Activated naive CD4-positive, alpha-beta T cell treated with anti-CD3 and anti-CD28 coated beads for 36 hours (primary cell): Measurements from ENCODE around the gene F8. TPM values are rescaled to one million over a fixed set of nuclear protein-coding genes. Genes with fewer than 3 reads are reported as not detected.
A peak's percentile ranks its signal among the peaks of the same experiment; 100 is the strongest.

Source experiments
- CTCF ChIA-PET: fragments of 350-600 bp; sonication (Branson Sonifier 250); formaldehyde crosslinking; loops from one replicate; lab custom pipeline; 2021; ENCODE audit warnings: antibody characterized with exemption; lab: Charles Lee
- DNase-seq: peaks from one replicate; pipeline ENCODE4 v3.0.0-alpha.2; 2020
- H3K27ac Mint-ChIP-seq: one replicate; pipeline ENCODE4 v1.8.0; 2021; ENCODE audit warnings: mild to moderate bottlenecking, mixed read lengths
- H3K27me3 Mint-ChIP-seq: one replicate; pipeline ENCODE4 v1.8.0; 2021; ENCODE audit warnings: low read depth, mixed read lengths
- H3K36me3 Mint-ChIP-seq: one replicate; pipeline ENCODE4 v1.8.0; 2021; ENCODE audit warnings: low read depth, mixed read lengths
- H3K4me1 Mint-ChIP-seq: one replicate; pipeline ENCODE4 v1.8.0; 2021; ENCODE audit warnings: low read depth, mixed read lengths
- H3K4me3 Mint-ChIP-seq: one replicate; pipeline ENCODE4 v1.8.0; 2021; ENCODE audit warnings: mild to moderate bottlenecking, moderate library complexity, mixed read lengths
- H3K9me3 Mint-ChIP-seq: one replicate; pipeline ENCODE4 v1.8.0; 2021; ENCODE audit warnings: mixed read lengths
- intact Hi-C: fragments of 100-400 bp; cut with micrococcal nuclease; formaldehyde crosslinking; loops from one replicate; pipeline ENCODE4 v1.15.1; 2023
- total RNA-seq, 2 experiments: library from RNA; stranded (reverse); gene quantifications; one replicate each; pipeline ENCODE4 v1.2.3, GENCODE V29; 2021

The F8 gene
- total RNA-seq, result 1 to 10 TPM; 4.1 to 4.6 TPM

GRCh38 chrX:155022585-155022984 lies at the start of gene F8:
Gene F8, minus strand, starts transcription at chrX:155022723. Its CDS starts 171 bp downstream, at chrX:155022552.
- H3K27me3 Mint-ChIP-seq, result no peaks in the 10 kb centered on the region
- H3K9me3 Mint-ChIP-seq, result no peaks in the 10 kb centered on the region
- intact Hi-C loops, result no loop called here
- DNase-seq, result no peak
- no peak within 1 kb of the TSS for H3K4me3 Mint-ChIP-seq
- H3K27ac Mint-ChIP-seq, result no peak within 1 kb of the TSS
- H3K36me3 Mint-ChIP-seq, result no peaks in the 10 kb centered on the region
- CTCF ChIA-PET, result interaction anchor here (0.6 kb wide), 1 partner anchor 191 kb away, joined by 3 read pairs; no protein-coding TSS in a partner anchor
- peaks cover 3% of the 10 kb centered on the region for H3K4me1 Mint-ChIP-seq

DNA sequence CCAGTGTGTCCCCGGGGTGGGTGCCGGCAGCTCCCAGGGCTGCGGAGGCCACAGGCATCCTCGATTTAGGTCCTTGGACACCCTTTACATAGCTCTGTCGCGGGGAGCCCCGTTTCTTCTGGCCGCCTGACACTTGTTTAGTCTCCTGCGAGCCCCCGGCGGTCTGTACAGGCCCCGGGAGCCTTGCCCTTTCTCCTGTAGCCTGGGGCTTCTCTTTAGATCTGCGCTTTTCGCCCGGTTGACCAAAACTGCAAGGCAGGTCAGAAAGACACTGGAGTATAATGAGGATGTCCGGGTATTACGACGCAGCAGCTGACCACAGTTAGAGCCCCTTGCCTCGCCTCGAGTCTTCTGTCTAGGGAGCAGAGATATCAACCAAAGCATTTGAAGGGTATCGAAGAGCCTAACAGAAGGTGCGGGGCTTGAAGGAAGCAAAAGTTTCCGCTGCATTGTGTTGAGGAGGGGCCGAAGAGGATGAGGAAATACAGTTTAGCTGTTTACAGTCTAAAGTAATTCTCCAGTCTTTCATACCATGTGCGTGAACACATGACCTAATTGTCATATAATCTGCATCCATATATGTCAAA lies 49.3 kb upstream of the F8 start:
- Mint-ChIP-seq H3K36me3 (peaks cover 25% of the 10 kb centered on the region), H3K27ac (peak overlapping the region; percentile 84), H3K9me3 (no peaks in the 10 kb centered on the region), H3K27me3 (no peaks in the 10 kb centered on the region), H3K4me1 (peaks cover 43% of the 10 kb centered on the region), H3K4me3 (peak overlapping the region; percentile 89)
- CTCF ChIA-PET, result no interaction called here
- intact Hi-C loops, result loop anchor here (1.0 to 5.0 kb wide), 5 partner anchors 37 to 695 kb away; partner anchors contain the start of gene VBP1
- no peak for DNase-seq

DNA sequence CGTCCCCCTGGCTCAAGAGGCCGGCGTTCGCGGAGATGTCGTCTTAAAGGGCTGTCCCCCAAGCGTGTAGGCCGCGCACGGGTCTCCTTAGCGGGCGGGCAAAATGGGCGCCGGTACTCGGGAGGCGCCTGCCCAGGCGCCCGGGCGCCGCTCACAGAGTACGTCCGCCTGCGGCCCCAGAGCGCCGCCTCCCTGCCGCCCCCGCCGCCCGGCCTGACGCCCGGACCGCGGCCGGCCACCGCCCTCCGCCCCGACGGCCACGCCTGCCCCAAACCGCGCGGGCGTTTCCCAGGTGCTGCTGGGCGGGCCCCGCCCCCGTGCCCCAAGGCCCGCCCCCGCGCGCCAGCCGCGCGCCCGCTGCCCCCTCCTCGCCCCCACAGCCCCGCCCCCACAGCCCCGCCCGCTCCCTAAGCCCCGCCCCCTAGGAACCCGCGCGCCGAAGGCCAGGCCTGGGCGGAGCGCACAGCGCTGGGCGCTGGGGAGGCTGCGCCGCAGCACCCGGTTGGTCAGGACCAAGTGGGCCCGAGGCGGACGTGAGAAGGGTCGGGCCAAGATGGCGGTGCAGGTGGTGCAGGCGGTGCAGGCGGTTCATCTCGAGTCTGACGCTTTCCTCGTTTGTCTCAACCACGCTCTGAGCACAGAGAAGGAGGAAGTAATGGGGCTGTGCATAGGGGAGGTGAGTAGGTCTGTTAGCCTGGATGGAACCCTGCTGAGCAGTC lies 48.6 kb upstream of the F8 start, which contains the start of the genes BRCC3, CMC4 and MTCP1:
BRCC3 (plus strand) TSS at position 534 of the 719 bp plus-strand sequence; CDS start at position 554, 20 bp downstream.
CMC4 (minus strand) TSS at position 162 of the 719 bp plus-strand sequence. CDS start 7,113 bp downstream, outside the sequence.
MTCP1 (minus strand) TSS at position 162 of the 719 bp plus-strand sequence. CDS start 5,126 bp downstream, outside the sequence.
- Mint-ChIP-seq H3K4me1 (peaks cover 43% of the 10 kb centered on the region), H3K9me3 (no peaks in the 10 kb centered on the region), H3K27me3 (no peaks in the 10 kb centered on the region), H3K36me3 (peaks cover 23% of the 10 kb centered on the region), H3K4me3 (peak within 1 kb of the TSS; percentile 89), H3K27ac (peak within 1 kb of the TSS; percentile 84)
- CTCF ChIA-PET, result interaction anchor here (0.8 kb wide), 1 partner anchor 14 kb away, joined by 4 read pairs; no protein-coding TSS in a partner anchor
- intact Hi-C loops, result loop anchor here (1.0 to 5.0 kb wide), 5 partner anchors 37 to 696 kb away; partner anchors contain the start of gene VBP1
- peak; percentile 79 for DNase-seq

DNA sequence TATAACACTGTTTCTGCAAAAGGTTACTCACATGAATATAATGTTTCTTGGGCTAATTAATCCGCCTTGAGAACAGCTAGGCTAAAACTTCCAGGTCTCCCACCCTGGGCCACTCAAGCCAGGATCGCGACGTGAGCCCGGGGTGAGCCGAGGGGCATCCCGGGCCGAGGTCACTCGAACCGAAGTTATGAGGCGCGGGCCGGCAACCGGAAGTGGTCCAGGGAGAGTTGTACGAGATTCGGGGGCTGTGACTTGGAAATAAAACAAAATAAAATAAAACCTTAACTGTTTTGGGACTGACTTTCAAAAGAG lies 48.1 kb upstream of the F8 start:
- Mint-ChIP-seq H3K4me3 (peak overlapping the region; percentile 85), H3K9me3 (no peaks in the 10 kb centered on the region), H3K36me3 (peaks cover 20% of the 10 kb centered on the region), H3K27me3 (no peaks in the 10 kb centered on the region), H3K4me1 (peaks cover 43% of the 10 kb centered on the region), H3K27ac (peak overlapping the region; percentile 78)
- no peak for DNase-seq
- CTCF ChIA-PET, result interaction anchor here (0.8 kb wide), 1 partner anchor 14 kb away, joined by 4 read pairs; no protein-coding TSS in a partner anchor
- intact Hi-C loops, result loop anchor here (2.0 to 5.0 kb wide), 3 partner anchors 88 to 696 kb away; partner anchors contain the start of gene VBP1

DNA sequence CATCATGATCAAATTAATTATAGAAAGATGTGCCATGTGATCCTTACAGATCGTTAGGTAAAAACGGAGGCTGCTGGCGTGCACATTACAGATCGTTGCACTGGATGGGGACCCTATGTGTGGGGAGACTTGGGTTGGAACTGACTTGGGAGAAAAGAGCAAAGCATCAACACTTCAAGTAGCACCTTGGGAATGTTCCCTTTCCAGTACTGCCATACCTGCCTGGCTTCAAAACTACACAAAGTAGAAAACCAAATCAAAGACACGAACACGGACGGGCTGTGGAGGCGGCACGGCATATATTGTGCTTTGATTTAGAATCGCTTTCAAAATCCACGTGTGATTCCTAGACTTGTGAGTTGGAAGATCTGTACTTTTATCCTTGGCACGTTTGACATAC lies 47.5 kb upstream of the F8 start:
- Mint-ChIP-seq H3K27ac (peak overlapping the region; percentile 30), H3K9me3 (no peaks in the 10 kb centered on the region), H3K4me3 (peak overlapping the region; percentile 85), H3K4me1 (peaks cover 42% of the 10 kb centered on the region), H3K27me3 (no peaks in the 10 kb centered on the region), H3K36me3 (peaks cover 15% of the 10 kb centered on the region)
- CTCF ChIA-PET, result interaction anchor here (0.8 kb wide), 1 partner anchor 13 kb away, joined by 4 read pairs; no protein-coding TSS in a partner anchor
- DNase-seq, result no peak
- intact Hi-C loops, result loop anchor here (2.0 to 5.0 kb wide), 3 partner anchors 88 to 697 kb away; partner anchors contain the start of gene VBP1

GRCh38 chrX:155069414-155069813 lies 46.9 kb upstream of the F8 start:
- H3K27me3 Mint-ChIP-seq, result no peaks in the 10 kb centered on the region
- H3K4me3 Mint-ChIP-seq, result peak overlapping the region; percentile 85
- H3K9me3 Mint-ChIP-seq, result no peaks in the 10 kb centered on the region
- H3K4me1 Mint-ChIP-seq, result peaks cover 41% of the 10 kb centered on the region
- H3K36me3 Mint-ChIP-seq, result peaks cover 14% of the 10 kb centered on the region
- no peak for DNase-seq
- no peak overlapping the region for H3K27ac Mint-ChIP-seq
- CTCF ChIA-PET, result no interaction called here
- intact Hi-C loops, result no loop called here

GRCh38 chrX:155068165-155068564 lies 45.6 kb upstream of the F8 start:
- Mint-ChIP-seq H3K27me3 (no peaks in the 10 kb centered on the region), H3K4me3 (no peak overlapping the region), H3K4me1 (peaks cover 29% of the 10 kb centered on the region), H3K27ac (no peak overlapping the region), H3K9me3 (no peaks in the 10 kb centered on the region), H3K36me3 (peaks cover 8% of the 10 kb centered on the region)
- intact Hi-C loops, result no loop called here
- no peak for DNase-seq
- CTCF ChIA-PET, result interaction anchor here (0.6 kb wide), 1 partner anchor 74 kb away, joined by 3 read pairs; no protein-coding TSS in a partner anchor

GRCh38 chrX:155065035-155065734 lies 42.7 kb upstream of the F8 start:
- peaks cover 22% of the 10 kb centered on the region for H3K4me1 Mint-ChIP-seq
- CTCF ChIA-PET, result no interaction called here
- DNase-seq, result no peak
- no peak overlapping the region for H3K4me3 Mint-ChIP-seq
- peaks cover 1% of the 10 kb centered on the region for H3K36me3 Mint-ChIP-seq
- H3K27ac Mint-ChIP-seq, result no peak overlapping the region
- intact Hi-C loops, result no loop called here
- no peaks in the 10 kb centered on the region for H3K27me3 Mint-ChIP-seq
- H3K9me3 Mint-ChIP-seq, result no peaks in the 10 kb centered on the region

DNA sequence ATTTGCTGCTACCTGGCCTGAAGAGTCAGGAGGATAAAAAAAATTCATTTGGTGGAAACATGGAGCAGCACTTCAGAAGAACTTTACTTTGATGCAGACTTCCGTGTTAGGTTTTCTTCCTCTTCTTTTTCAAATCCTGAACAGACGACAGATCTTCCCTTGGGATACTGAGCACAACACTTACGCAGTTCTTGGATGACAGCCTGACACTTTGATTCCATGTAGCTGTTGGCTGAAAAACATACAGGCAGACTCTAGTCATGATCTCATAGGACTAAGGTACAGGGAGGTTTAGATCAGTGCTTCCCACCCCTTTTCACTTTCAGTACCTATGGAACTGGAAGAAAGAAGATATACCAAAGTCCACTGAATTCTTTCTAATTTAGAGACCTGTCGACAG lies 39.2 kb upstream of the F8 start:
- no peaks in the 10 kb centered on the region for H3K27me3 Mint-ChIP-seq
- H3K27ac Mint-ChIP-seq, result no peak overlapping the region
- peaks cover 14% of the 10 kb centered on the region for H3K4me1 Mint-ChIP-seq

GRCh38 chrX:155056877-155057792 lies 34.6 kb upstream of the F8 start:
- Mint-ChIP-seq H3K27ac (peak overlapping the region; percentile 53), H3K4me1 (peaks cover 29% of the 10 kb centered on the region), H3K9me3 (no peaks in the 10 kb centered on the region), H3K27me3 (no peaks in the 10 kb centered on the region), H3K4me3 (peak overlapping the region; percentile 48), H3K36me3 (peaks cover 10% of the 10 kb centered on the region)
- intact Hi-C loops, result loop anchor here (1.0 to 5.0 kb wide), 4 partner anchors 30 to 140 kb away; partner anchors contain the start of gene FUNDC2
- DNase-seq, result peak; percentile 57
- CTCF ChIA-PET, result interaction anchor here (0.6 to 2.6 kb wide), 17 partner anchors 10 to 139 kb away, joined by 3 to 19 read pairs (median 4); no protein-coding TSS in a partner anchor

More for the DNA sequence above, 39.2 kb upstream of the F8 start:
- CTCF ChIA-PET, result interaction anchor here (0.5 kb wide), 1 partner anchor 116 kb away, joined by 3 read pairs; no protein-coding TSS in a partner anchor
- Mint-ChIP-seq H3K9me3 (no peaks in the 10 kb centered on the region), H3K4me3 (no peak overlapping the region), H3K36me3 (peaks cover 1% of the 10 kb centered on the region)
- no peak for DNase-seq
- intact Hi-C loops, result no loop called here

- no peaks in the 10 kb centered on the region for H3K9me3 Mint-ChIP-seq
- peaks cover 33% of the 10 kb centered on the region for H3K4me1 Mint-ChIP-seq
- H3K27ac Mint-ChIP-seq, result no peak overlapping the region
- CTCF ChIA-PET, result interaction anchor here (0.7 to 2.6 kb wide), 15 partner anchors 10 to 139 kb away, joined by 3 to 19 read pairs (median 4); no protein-coding TSS in a partner anchor
- intact Hi-C loops, result loop anchor here (2.0 to 5.0 kb wide), 2 partner anchors 30 to 139 kb away; partner anchors contain the start of gene FUNDC2
- peak; percentile 26 for DNase-seq
- H3K36me3 Mint-ChIP-seq, result peaks cover 9% of the 10 kb centered on the region
- H3K27me3 Mint-ChIP-seq, result no peaks in the 10 kb centered on the region
- H3K4me3 Mint-ChIP-seq, result no peak overlapping the region
Observed at GRCh38 chrX:155056471-155056870, 33.9 kb upstream of the F8 start.
